Astrocyte of the cerebellum (primary cell): ENCODE results near the gene NEURL1.

Experiments
- DNase-seq: peaks from one replicate; pipeline ENCODE4 v3.0.0-alpha.2; 2011; ENCODE audit warnings: low read depth
- H3K4me3 ChIP-seq: 2 replicates; pipeline ENCODE4 v1.5.1; 2011; ENCODE audit warnings: mild to moderate bottlenecking, low read depth, low read length, moderate library complexity
- CTCF ChIP-seq: IDR thresholded peaks from 2 replicates; pipeline ENCODE4 v1.5.1; 2012; ENCODE audit warnings: low read length, low read depth, moderate library complexity, mild to moderate bottlenecking; ENCODE audit errors: missing control alignments
- in situ Hi-C: cut with HindIII; loops from 2 replicates; pipeline ENCODE4 v1.10.0; 2017; ENCODE audit warnings: low sequenced_read_pairs

NEURL1 gene

GRCh38 chr10:103578782-103579382, 85.4 kb downstream of the NEURL1 start:
- TF ChIP-seq CTCF, result no peak
- no peak for DNase-seq
- in situ Hi-C loops, result loop anchor here (5.0 kb wide), 1 partner anchor 52 kb away; no protein-coding TSS in a partner anchor
- no peak overlapping the region for H3K4me3 ChIP-seq

- in situ Hi-C loops, result no loop called here
- DNase-seq, result no peak
- H3K4me3 ChIP-seq, result no peak overlapping the region
- no peak for TF ChIP-seq CTCF
These were observed 86.5 kb downstream of the NEURL1 start for GRCh38 chr10:103580011-103580410.

- TF ChIP-seq CTCF, result no peak
These were observed 86.9 kb downstream of the NEURL1 start for GRCh38 chr10:103580430-103580829.

DNA sequence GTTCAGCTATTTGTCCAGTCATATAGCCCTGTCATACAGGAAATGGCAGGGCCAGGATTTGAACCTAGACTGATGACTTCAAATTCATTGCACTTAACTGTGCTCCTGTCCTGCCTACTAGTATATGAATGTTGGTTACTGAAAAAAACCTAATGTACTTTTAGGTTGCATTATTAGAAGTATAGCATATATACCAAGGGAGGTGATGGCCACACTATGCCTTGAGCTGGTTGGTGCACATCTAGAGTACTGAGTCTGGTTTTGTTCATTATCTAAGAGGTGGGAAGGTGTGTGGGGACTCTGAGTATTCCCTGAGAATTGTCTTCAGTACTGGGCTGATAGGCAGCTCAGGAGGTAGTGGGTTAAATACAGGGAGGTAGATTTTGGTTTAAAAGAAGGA, 88.0 kb downstream of the NEURL1 start:
- in situ Hi-C loops, result no loop called here
- no peak for DNase-seq
- H3K4me3 ChIP-seq, result no peak overlapping the region
- no peak for TF ChIP-seq CTCF

More at GRCh38 chr10:103580430-103580829, 86.9 kb downstream of the NEURL1 start:
- H3K4me3 ChIP-seq, result no peak overlapping the region
- DNase-seq, result no peak
- in situ Hi-C loops, result no loop called here

DNA sequence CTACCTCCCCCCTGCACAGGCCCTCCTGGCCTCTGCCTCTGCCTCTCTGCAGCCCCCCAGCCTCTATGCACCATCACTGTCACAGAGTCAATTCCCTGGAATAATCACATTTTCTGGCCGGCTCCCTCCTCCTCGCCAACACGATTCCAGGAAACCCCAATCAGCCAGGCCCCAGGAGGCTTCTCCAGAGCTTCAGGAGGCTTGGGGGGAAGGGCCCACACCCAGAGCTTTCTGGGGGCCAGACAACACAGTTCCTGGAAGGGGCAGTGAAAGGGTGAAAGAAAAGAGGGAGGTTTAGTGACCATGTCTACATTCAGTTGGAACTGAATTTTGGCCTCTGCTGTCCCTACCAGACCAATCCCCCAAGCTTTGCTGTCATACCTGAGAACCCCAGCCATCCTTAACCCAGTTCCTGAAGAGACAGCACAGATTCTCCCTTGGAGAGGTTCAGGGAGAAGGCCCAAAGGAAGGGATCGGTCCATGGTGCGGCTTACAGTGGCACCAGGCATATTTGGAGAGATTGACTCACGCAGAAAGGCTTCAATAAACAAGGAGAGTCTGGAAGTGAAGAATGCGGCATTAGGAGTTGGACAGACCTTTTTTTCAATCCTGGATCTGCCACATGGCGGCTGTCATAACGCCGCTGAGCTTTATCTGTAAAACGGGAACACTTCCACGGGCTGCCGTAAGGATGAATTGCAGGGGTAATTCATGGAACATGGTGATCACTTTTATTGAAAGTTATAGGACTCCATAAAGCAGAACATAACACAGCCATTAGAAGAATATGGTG, 89.0 kb downstream of the NEURL1 start:
- DNase-seq, result no peak
- no peak for TF ChIP-seq CTCF
- in situ Hi-C loops, result no loop called here
- no peak overlapping the region for H3K4me3 ChIP-seq

GRCh38 chr10:103583871-103584215, 90.3 kb downstream of the NEURL1 start:
- TF ChIP-seq CTCF, result no peak
- no peak overlapping the region for H3K4me3 ChIP-seq
- in situ Hi-C loops, result no loop called here
- DNase-seq, result no peak
